ENCODE results near the gene DCUN1D4. TPM values are rescaled to one million over a fixed set of nuclear protein-coding genes. Genes with fewer than 3 reads are reported as not detected.

Gene DCUN1D4
- total RNA-seq, 1 experiment from 2014 or later: 25.8 TPM

GRCh38 chr4:51853027-51853682, 10.2 kb downstream of the DCUN1D4 start:
- DNase-seq (ENCODE audit: low read depth): no peak

GRCh38 chr4:51855270-51855669, 12.3 kb downstream of the DCUN1D4 start:
- no peak for DNase-seq (ENCODE audit: low read depth)

GRCh38 chr4:51855751-51856150, 12.8 kb downstream of the DCUN1D4 start:
- DNase-seq (ENCODE audit: low read depth): no peak

- no peak for DNase-seq (ENCODE audit: low read depth)
These were observed 15.8 kb downstream of the DCUN1D4 start for GRCh38 chr4:51858605-51859202.

- no peak for DNase-seq (ENCODE audit: low read depth)
These were observed 16.6 kb downstream of the DCUN1D4 start for GRCh38 chr4:51859476-51860031.

GRCh38 chr4:51862199-51862598, 19.2 kb downstream of the DCUN1D4 start:
- no peak for DNase-seq (ENCODE audit: low read depth)

GRCh38 chr4:51862781-51863180, 19.8 kb downstream of the DCUN1D4 start:
- DNase-seq (ENCODE audit: low read depth): no peak

GRCh38 chr4:51865717-51866116, 22.8 kb downstream of the DCUN1D4 start:
- no peak for DNase-seq (ENCODE audit: low read depth)

GRCh38 chr4:51866835-51867234, 23.9 kb downstream of the DCUN1D4 start:
- no peak for DNase-seq (ENCODE audit: low read depth)

GRCh38 chr4:51867689-51868448, 24.9 kb downstream of the DCUN1D4 start:
- DNase-seq (ENCODE audit: low read depth): no peak

GRCh38 chr4:51868449-51868847, 25.5 kb downstream of the DCUN1D4 start:
- DNase-seq (ENCODE audit: low read depth): no peak

GRCh38 chr4:51870441-51871188, 27.7 kb downstream of the DCUN1D4 start:
- DNase-seq (ENCODE audit: low read depth): no peak

GRCh38 chr4:51872283-51872997, 29.5 kb downstream of the DCUN1D4 start:
- no peak for DNase-seq (ENCODE audit: low read depth)

- no peak for DNase-seq (ENCODE audit: low read depth)
These were observed 31.6 kb downstream of the DCUN1D4 start for GRCh38 chr4:51874551-51874950.

GRCh38 chr4:51878431-51878830, 35.5 kb downstream of the DCUN1D4 start:
- no peak for DNase-seq (ENCODE audit: low read depth)

GRCh38 chr4:51880016-51880915, 37.3 kb downstream of the DCUN1D4 start:
- DNase-seq (ENCODE audit: low read depth): no peak

- no peak for DNase-seq (ENCODE audit: low read depth)
These were observed 41.1 kb downstream of the DCUN1D4 start for GRCh38 chr4:51884055-51884454.

GRCh38 chr4:51884606-51885005, 41.7 kb downstream of the DCUN1D4 start:
- no peak for DNase-seq (ENCODE audit: low read depth)

GRCh38 chr4:51885363-51885762, 42.4 kb downstream of the DCUN1D4 start:
- peak; percentile 17 for DNase-seq (ENCODE audit: low read depth)

- DNase-seq (ENCODE audit: low read depth): no peak
These were observed 47.8 kb downstream of the DCUN1D4 start for GRCh38 chr4:51890760-51891159.
